ENCODE data around the gene TTC39A.

DNA sequence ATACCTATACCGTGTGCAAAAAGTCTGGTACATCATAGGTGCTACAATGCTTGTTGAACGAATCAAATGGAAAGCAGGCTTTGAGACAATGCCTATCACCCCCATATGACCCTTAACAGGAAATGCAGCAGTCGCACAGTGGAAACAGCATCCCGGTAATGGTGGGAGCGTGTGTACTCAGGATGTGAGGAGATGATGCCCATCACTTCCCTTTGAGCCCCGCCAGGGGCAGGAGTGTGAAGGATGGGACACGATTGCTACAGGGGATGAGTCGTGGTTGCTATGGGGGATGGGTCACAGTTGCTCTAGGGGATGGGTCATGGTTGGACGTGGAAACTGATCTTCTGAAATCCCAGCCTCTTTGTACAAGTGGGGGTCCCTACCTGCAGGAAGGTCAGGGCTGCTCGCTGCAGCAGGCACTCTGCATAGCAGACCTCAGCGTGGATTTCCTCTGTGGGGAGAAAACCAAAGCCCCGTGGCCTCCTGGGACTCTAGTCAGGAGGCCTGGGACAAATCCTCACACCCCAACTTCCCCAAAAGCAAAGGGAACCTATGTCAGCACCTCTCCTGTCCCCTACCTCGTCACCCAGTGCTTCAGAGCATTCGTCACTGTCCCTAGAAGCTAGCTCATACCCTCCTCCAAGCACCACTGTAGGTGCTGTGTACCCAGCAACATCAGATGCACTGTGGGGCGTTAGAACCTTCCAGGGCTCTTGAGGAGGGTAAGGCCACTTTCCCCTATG is 19.3 kb downstream of the TTC39A start:
- TF ChIP-seq, protein P1, sequence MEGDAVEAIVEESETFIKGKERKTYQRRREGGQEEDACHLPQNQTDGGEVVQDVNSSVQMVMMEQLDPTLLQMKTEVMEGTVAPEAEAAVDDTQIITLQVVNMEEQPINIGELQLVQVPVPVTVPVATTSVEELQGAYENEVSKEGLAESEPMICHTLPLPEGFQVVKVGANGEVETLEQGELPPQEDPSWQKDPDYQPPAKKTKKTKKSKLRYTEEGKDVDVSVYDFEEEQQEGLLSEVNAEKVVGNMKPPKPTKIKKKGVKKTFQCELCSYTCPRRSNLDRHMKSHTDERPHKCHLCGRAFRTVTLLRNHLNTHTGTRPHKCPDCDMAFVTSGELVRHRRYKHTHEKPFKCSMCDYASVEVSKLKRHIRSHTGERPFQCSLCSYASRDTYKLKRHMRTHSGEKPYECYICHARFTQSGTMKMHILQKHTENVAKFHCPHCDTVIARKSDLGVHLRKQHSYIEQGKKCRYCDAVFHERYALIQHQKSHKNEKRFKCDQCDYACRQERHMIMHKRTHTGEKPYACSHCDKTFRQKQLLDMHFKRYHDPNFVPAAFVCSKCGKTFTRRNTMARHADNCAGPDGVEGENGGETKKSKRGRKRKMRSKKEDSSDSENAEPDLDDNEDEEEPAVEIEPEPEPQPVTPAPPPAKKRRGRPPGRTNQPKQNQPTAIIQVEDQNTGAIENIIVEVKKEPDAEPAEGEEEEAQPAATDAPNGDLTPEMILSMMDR (IDR thresholded peaks at IDR 0.05; ENCODE audit: insufficient read depth, low read length, poor library complexity, severe bottlenecking) = no peak
- no peak for TF ChIP-seq EZH2phosphoT487 (conservative IDR thresholded peaks at IDR 0.05; ENCODE audit: low read length)
